GM12864 (cell line): ENCODE data around the gene KRTAP4-12.
"Not testable (repeated sequence)": the region's sequence is repeated elsewhere in the genome, so short reads cannot be mapped to it uniquely, and the experiment has no call there.

Experiments used
- DNase-seq: peaks from one replicate; pipeline ENCODE4 v3.0.0-alpha.2; 2011; ENCODE audit warnings: low read depth
- H3K4me3 ChIP-seq: 2 replicates; pipeline ENCODE4 v1.5.1; 2011; ENCODE audit warnings: mild to moderate bottlenecking, low read depth, low read length, control low read depth
- TF ChIP-seq, protein P1 (sequence below): IDR thresholded peaks from 2 replicates; pipeline ENCODE4 v1.5.1; 2011; ENCODE audit warnings: low read depth, mild to moderate bottlenecking, moderate library complexity, low read length, control low read depth, inconsistent platforms; ENCODE audit errors: missing control alignments

KRTAP4-12 gene

DNA sequence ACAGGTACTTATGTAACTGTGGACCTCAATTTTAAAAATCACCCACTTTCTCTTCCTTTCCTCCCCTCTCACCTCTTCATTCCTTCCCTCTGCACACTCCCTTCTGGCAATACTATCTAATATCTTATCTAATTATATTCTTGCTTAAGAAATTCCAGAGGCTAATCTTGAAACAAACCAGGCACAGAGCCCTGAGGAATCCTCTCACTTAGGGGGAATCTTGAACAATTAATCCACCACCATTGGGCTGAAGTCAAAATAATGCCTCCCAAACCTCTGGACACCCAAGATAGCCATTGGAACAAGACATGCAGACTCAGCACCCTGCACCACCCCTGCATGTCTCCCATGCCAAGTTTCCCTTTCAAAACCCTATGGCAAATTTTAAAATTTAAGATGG, 17.4 kb upstream of the KRTAP4-12 start:
- TF ChIP-seq, protein P1, sequence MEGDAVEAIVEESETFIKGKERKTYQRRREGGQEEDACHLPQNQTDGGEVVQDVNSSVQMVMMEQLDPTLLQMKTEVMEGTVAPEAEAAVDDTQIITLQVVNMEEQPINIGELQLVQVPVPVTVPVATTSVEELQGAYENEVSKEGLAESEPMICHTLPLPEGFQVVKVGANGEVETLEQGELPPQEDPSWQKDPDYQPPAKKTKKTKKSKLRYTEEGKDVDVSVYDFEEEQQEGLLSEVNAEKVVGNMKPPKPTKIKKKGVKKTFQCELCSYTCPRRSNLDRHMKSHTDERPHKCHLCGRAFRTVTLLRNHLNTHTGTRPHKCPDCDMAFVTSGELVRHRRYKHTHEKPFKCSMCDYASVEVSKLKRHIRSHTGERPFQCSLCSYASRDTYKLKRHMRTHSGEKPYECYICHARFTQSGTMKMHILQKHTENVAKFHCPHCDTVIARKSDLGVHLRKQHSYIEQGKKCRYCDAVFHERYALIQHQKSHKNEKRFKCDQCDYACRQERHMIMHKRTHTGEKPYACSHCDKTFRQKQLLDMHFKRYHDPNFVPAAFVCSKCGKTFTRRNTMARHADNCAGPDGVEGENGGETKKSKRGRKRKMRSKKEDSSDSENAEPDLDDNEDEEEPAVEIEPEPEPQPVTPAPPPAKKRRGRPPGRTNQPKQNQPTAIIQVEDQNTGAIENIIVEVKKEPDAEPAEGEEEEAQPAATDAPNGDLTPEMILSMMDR: no peak

DNA sequence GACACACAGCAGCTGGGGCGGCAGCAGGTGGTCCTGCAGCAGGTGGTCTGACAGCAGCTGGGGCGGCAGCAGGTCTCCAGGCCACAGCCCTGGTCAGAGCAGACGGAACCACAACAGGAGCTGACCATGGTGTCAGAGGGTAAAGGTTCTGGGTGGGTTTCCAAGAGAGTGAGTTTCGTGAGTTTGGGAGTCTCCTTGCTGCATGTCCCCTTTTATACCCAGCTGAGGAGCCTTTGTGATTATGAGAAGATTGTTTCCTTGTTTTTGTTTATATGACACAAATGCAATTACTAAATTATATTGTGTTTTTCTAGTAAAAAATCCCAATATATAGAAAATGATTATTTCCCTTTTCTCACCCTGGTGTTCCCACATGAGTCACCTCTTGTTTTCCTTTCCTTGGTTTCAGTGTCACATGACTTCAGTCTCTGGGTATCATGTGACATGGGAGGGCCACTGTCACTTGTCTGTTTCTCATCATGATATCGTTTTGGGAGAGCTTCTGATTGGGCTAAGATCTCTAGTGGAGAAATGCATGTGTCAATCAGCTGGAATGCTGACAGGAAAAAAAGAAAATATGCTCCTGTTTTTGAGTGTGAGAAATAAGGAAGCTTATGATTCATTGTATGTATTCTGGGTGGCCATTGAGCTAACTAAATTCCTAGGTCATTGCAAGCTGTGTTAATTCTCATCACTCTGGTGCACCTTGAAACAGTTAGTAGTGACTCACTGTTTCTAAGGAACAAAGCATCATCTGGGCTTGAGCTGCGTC, 16.6 kb upstream of the KRTAP4-12 start, which contains the start of gene KRTAP4-6:
KRTAP4-6 (minus strand) TSS at position 185 of the 772 bp plus-strand sequence; CDS start at position 128, 57 bp downstream.
- H3K4me3 ChIP-seq: no peak within 1 kb of the TSS
- TF ChIP-seq, protein P1: no peak
- no peak for DNase-seq

More for the DNA sequence above, 17.4 kb upstream of the KRTAP4-12 start:
- no peak for DNase-seq
- H3K4me3 ChIP-seq: no peak overlapping the region

DNA sequence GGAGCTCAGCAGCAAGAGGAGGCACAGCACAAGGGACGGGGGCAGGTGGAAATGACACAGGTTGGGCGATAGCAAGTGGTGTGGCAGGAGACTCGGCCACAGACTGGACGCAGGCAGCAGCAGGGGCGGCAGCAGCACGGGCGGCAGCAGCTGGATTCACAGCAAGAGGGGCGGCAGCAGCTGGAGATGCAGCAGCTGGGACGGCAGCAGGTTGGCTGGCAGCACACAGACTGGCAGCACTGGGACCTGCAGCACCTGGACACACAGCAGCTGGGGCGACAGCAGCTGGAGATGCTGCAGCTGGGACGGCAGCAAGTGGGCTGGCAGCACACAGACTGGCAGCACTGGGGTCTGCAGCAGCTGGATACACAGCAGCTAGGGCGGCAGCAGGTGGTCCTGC, 15.9 kb upstream of the KRTAP4-12 start:
- DNase-seq, H3K4me3 ChIP-seq: not testable (repeated sequence)

DNA sequence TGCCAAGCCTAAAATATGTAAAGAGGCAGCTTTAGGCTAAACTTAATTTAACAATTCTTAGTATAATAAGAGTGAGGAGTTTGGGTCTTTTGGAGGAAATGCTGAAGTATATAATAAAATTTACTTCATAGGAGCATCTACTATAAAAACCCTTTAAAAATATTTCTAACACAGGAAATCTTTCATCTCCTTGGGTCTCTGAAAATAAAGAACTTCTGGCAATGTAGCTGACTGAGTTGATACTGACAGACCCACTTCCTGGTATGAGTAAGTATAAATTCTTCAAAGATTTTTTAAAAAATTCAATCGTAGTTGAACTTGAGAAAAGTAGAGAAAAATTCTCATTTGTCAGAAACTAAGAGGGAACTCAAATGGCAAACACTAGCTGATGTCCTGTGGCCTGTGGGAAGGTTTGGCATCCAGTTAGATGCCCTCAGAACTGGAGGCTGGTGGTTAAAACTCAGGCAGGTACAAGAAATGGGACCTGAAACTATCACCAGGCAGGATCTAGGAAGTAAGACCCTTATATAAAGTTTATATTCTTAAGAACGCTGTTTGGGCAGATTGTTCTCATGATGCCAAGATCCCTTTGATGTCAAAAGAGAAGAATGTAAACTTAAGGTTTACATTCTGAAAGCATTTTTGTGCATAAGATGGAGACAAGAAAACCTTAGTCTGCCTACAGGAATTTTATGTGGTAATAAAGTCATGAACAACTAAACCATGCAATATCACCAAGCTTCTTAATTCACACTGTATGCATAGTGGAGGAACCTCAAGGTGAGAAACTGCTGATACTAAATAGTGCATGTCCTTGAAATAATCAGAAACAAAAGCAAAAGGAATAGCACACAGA, 10.1 kb upstream of the KRTAP4-12 start:
- TF ChIP-seq, protein P1: no peak
- H3K4me3 ChIP-seq: no peak overlapping the region
- DNase-seq: no peak

DNA sequence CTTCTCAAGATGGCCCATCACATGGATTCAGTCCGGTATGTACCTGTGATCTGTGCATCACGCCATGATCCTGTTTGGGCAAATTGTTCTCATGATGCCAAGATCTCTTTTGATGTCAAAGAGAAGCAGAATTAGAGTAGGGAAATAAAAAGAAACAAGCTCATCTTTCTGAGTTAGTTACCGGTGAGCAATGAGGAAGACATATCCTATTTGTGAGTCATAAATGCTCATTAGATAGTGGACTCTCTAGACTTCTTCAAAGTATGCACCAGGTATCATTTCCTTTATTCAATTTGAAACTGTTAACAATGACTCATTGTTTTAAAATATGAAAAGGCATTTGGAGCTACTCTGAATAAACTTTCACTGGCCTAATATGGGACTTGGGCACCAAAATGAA, 8.0 kb upstream of the KRTAP4-12 start:
- TF ChIP-seq, protein P1: no peak
- H3K4me3 ChIP-seq: no peak overlapping the region
- no peak for DNase-seq

DNA sequence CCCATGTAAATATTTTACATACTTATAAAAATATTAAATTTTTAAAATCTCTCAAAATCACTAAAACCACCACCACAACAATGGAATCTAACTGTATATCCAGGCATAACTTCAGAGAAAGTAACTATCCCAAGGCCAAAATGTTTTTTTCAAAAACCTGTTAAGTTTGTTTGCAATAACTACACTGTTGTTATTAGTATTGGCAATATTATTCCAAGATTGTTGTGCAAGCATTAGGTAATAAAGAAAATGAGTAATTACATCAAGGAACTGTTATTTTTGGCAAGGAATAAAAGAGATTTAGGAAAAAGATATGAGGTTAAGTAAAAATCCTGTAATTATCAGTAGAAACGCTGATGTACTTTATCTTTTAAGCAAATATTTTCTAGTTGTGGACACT, 3.4 kb upstream of the KRTAP4-12 start:
- DNase-seq: no peak
- TF ChIP-seq, protein P1: no peak
- H3K4me3 ChIP-seq: no peak overlapping the region

DNA sequence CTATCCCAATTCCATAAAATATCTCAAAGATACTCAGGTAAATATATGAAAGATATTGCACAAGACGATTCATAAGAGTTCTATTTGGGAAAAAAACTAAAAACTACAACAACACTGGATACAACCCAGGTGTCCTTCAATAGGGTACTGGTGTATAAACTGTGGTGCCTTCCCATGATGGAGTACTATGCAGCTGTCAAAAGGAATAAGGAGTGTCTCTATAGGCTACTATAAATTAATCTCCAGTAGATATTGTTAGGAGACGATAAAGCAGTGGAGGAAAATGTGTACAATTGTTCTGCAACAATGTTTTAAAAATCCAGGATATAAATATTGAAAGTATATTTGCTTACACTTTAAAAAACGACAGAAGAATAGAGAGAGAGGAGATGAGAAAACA, 2.4 kb upstream of the KRTAP4-12 start:
- no peak for DNase-seq
- H3K4me3 ChIP-seq: no peak overlapping the region
- TF ChIP-seq, protein P1: no peak
